ENCODE data around the gene C11orf21.
"Not testable (repeated sequence)": the region's sequence is repeated elsewhere in the genome, so short reads cannot be mapped to it uniquely, and the experiment has no call there.

C11orf21 gene

GRCh38 chr11:2295971-2296912, 5.5 kb downstream of the C11orf21 start:
- DNase-seq = peak; percentile 6

GRCh38 chr11:2294926-2295290, 6.8 kb downstream of the C11orf21 start:
- DNase-seq = no peak

- peak; percentile 6 for DNase-seq
These were observed 7.5 kb downstream of the C11orf21 start for GRCh38 chr11:2293984-2294925.

GRCh38 chr11:2293531-2293971, 8.2 kb downstream of the C11orf21 start:
- peak; percentile 6 for DNase-seq

GRCh38 chr11:2290351-2290841, 11.3 kb downstream of the C11orf21 start:
- no peak for DNase-seq

GRCh38 chr11:2289859-2290258, 11.9 kb downstream of the C11orf21 start:
- no peak for DNase-seq

GRCh38 chr11:2289350-2289749, 12.4 kb downstream of the C11orf21 start:
- no peak for DNase-seq

GRCh38 chr11:2287091-2287490, 14.6 kb downstream of the C11orf21 start:
- no peak for DNase-seq

GRCh38 chr11:2286350-2286749, 15.4 kb downstream of the C11orf21 start:
- DNase-seq = not testable (repeated sequence)

- no peak for DNase-seq
These were observed 21.5 kb downstream of the C11orf21 start for GRCh38 chr11:2280208-2280607.

GRCh38 chr11:2277933-2278523, 23.7 kb downstream of the C11orf21 start:
- DNase-seq = no peak

- DNase-seq = no peak
These were observed 24.7 kb downstream of the C11orf21 start for GRCh38 chr11:2277008-2277346.

GRCh38 chr11:2276280-2277007, 25.3 kb downstream of the C11orf21 start:
- no peak for DNase-seq

GRCh38 chr11:2275334-2276279, 26.1 kb downstream of the C11orf21 start:
- no peak for DNase-seq

- no peak for DNase-seq
These were observed 27.9 kb downstream of the C11orf21 start for GRCh38 chr11:2273771-2274170.

GRCh38 chr11:2273311-2273710, 28.4 kb downstream of the C11orf21 start:
- DNase-seq = no peak

- no peak for DNase-seq
These were observed 28.8 kb downstream of the C11orf21 start for GRCh38 chr11:2272946-2273280.

GRCh38 chr11:2272228-2272945, 29.3 kb downstream of the C11orf21 start:
- no peak for DNase-seq

GRCh38 chr11:2271327-2272227, 30.1 kb downstream of the C11orf21 start:
- DNase-seq = no peak

- DNase-seq = peak; percentile 20
These were observed 30.7 kb downstream of the C11orf21 start for GRCh38 chr11:2271077-2271326.

Data from activated CD4-positive, alpha-beta T cell treated with anti-CD3 and anti-CD28 coated beads for 1 hour (primary cell).